Astrocyte of the cerebellum (primary cell): Measurements from ENCODE around the gene SERPINA6.

ENCODE experiments used
- DNase-seq: peaks from one replicate; pipeline ENCODE4 v3.0.0-alpha.2; 2011; ENCODE audit warnings: low read depth
- H3K4me3 ChIP-seq: 2 replicates; pipeline ENCODE4 v1.5.1; 2011; ENCODE audit warnings: mild to moderate bottlenecking, low read depth, low read length, moderate library complexity
- in situ Hi-C: cut with HindIII; loops from 2 replicates; pipeline ENCODE4 v1.10.0; 2017; ENCODE audit warnings: low sequenced_read_pairs
- TF ChIP-seq, protein P1 (sequence below): IDR thresholded peaks from 2 replicates; pipeline ENCODE4 v1.5.1; 2012; ENCODE audit warnings: low read length, low read depth, moderate library complexity, mild to moderate bottlenecking; ENCODE audit errors: missing control alignments

The SERPINA6 gene

DNA sequence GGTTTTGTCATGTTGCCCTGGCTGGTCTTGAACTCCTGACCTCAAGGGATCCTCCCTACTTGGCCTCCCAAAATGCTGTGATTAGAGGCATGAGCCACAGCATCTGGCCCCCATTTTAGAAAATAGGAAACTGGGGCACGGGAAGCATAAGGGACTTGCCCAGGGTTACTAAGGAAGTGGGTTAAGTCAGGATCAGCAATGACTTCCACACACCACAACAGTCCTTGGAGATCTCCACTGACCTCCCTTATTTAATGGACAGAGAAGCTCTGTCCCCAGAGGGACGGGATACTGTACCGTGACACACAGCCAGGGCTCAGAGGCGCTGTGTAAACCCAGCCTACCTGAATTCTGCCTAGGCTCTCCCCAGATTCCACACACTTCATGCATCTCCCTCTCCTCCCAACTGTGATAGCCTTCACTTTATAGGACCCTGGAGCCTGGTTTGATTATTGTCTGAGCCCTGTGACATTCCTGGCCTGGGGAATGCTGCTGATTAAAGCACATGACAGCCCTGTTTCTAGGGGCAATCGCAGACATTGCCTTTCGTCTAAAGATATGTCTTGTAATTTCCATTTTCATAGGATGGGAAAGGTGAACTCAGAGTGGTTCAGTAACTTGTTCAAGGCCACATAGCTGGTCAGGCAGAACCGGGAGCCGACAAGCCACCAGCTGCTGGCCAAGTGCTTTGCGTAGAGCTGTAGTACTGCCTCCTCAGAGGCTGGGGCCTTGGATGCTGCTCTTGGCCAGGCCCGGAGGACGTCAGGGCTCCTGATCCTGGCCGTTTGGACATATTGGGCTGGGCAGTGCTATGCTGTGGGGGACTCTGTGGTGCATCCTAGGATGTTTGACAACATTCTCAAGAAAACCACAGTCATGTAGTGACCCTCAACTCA is 44.5 kb upstream of the SERPINA6 start:
- no peak for DNase-seq
- TF ChIP-seq, protein P1, sequence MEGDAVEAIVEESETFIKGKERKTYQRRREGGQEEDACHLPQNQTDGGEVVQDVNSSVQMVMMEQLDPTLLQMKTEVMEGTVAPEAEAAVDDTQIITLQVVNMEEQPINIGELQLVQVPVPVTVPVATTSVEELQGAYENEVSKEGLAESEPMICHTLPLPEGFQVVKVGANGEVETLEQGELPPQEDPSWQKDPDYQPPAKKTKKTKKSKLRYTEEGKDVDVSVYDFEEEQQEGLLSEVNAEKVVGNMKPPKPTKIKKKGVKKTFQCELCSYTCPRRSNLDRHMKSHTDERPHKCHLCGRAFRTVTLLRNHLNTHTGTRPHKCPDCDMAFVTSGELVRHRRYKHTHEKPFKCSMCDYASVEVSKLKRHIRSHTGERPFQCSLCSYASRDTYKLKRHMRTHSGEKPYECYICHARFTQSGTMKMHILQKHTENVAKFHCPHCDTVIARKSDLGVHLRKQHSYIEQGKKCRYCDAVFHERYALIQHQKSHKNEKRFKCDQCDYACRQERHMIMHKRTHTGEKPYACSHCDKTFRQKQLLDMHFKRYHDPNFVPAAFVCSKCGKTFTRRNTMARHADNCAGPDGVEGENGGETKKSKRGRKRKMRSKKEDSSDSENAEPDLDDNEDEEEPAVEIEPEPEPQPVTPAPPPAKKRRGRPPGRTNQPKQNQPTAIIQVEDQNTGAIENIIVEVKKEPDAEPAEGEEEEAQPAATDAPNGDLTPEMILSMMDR: no peak
- no peak overlapping the region for H3K4me3 ChIP-seq
- in situ Hi-C loops: no loop called here

DNA sequence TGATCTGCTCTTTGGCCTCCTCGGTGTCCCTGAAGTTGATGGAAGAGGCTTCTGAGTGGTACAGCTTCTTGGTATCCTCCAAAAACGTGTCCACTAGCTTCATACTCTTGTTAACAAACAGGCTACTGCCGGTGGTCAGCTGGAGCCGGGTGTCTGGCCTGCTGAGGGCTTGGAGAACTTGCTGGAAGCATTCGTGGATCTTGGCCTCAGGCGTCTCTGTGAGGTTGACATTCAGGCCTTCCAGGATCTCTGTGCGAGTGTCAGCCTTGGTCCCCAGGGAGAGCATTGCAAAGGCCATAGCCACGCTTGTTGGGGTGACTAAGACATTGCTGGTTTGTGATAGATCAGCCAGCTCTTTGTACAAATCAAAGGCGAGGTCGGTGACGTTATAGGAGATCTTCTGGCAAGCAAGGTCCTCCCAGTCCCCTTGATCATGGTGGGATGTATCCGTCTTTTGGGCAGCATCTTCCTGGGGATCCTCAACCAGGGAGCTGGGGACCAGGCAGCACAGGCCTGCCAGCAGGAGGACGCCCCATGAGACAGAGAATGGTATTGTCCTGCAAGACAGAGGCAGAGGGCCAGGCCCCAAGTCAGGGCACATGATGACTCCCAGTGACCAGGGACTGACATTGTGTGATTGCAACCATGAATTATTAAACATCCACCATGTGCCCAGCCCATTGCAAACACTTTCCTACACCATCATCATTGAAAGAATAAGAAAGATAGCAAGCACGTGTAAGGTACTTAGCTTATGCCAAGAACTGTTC is 43.2 kb upstream of the SERPINA6 start, which contains the start of gene SERPINA2:
TSS of gene SERPINA2 (minus strand) at position 553 of the 770 bp plus-strand sequence.
- TF ChIP-seq, protein P1: no peak
- no peak within 1 kb of the TSS for H3K4me3 ChIP-seq
- in situ Hi-C loops: no loop called here
- no peak for DNase-seq

DNA sequence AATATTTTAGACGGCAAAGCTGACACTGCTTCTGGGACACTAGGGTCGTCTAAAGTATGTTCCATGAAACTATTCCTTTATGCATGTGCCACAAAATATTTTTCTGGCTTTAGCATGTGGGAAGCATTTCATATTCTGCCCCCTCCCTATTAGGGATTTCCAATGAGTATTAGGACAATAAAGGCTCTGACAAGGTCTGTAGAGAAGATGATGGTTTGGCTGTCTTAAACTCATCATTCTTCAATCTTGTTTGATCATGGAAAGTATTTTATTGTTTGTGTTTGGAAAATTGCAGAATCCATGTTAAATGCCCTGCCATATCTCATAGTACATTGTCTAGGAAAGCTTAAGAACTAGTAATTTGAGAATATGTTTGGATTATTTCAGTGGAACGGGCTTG is 42.5 kb upstream of the SERPINA6 start:
- TF ChIP-seq, protein P1: no peak
- in situ Hi-C loops: no loop called here
- H3K4me3 ChIP-seq: no peak overlapping the region
- no peak for DNase-seq

GRCh38 chr14:94364964-94365363 is 41.8 kb upstream of the SERPINA6 start:
- TF ChIP-seq, protein P1: no peak
- in situ Hi-C loops: no loop called here
- H3K4me3 ChIP-seq: no peak overlapping the region
- no peak for DNase-seq

DNA sequence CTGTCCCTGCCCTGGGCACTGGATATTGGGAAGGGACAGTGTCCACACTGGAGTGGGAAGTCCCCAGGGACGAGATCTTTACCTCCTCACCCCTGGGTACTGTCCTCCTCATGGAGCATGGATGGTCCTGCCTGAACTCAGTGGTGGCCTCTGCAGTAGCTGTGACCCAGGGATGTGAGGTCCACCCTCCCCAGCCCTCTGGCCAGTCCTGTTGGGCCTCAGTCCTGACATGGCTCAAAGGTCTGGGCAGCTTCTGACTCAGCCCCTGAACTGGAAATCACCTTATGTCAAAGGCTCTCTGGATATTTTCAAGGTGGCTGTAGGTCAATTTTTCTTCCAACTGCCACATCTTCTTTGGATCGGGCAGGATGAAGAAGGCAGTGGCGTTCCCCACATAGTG is 40.9 kb upstream of the SERPINA6 start:
- in situ Hi-C loops: no loop called here
- TF ChIP-seq, protein P1: no peak
- H3K4me3 ChIP-seq: no peak overlapping the region
- DNase-seq: no peak

- no peak overlapping the region for H3K4me3 ChIP-seq
- in situ Hi-C loops: no loop called here
- TF ChIP-seq, protein P1: no peak
- DNase-seq: no peak
Measured at GRCh38 chr14:94363151-94363624, 40.1 kb upstream of the SERPINA6 start.
